Frontal cortex (tissue), 4 donors: ENCODE results near the gene JDP2. TPM values are rescaled to one million over a fixed set of nuclear protein-coding genes. Genes with fewer than 3 reads are reported as not detected.

Experiments
- DNase-seq, 2 donors: peaks; one replicate each; pipeline ENCODE4 v3.0.0; 2012; ENCODE audit warnings: low spot score in 2 of 2
- FAIRE-seq: peaks from 2 replicates; lab custom pipeline; 2012; peaks lifted over from hg19 to GRCh38; lab: Jason Lieb, UNC
- total RNA-seq: library from RNA; depleted of rRNA; stranded (reverse); fragments of >200 nt; gene quantifications from one replicate; pipeline ENCODE4 v1.2.3, GENCODE V29; 2014
- donor health status: control.
- donor health status: control.
- donor health status: control.

Gene JDP2
- total RNA-seq, 1 donor from 2014 or later = 5.3 TPM

GRCh38 chr14:75434138-75434889 is 6.5 kb downstream of the JDP2 start:
- DNase-seq (no peak), FAIRE-seq (no peak)

GRCh38 chr14:75434890-75435248 is 7.0 kb downstream of the JDP2 start:
- FAIRE-seq = no peak
- no peak for DNase-seq

DNA sequence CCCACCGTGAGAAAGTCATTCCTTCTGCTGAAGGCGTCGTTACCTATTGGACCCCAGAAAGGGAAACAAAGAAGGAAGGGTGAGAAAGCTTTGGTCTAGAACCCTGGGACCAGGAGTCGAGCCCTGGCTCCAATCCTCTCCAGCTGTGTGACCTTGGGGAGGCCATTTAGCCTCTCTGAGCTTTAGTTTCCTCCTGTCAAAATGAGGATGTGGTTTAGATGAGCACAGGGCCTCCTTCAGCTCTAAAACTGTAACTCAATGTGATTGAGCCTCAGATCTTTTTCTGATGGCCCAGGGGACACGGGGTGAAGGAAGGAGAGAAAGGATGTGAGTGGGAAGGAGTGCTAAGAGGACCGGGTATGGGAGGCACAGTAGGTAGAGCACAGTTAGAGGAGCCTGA is 7.7 kb downstream of the JDP2 start:
- DNase-seq (no peak), FAIRE-seq (no peak)

GRCh38 chr14:75437201-75438143 is 9.7 kb downstream of the JDP2 start:
- FAIRE-seq = no peak
- DNase-seq = no peak

- DNase-seq (no peak), FAIRE-seq (no peak)
These were observed 10.8 kb downstream of the JDP2 start for GRCh38 chr14:75438486-75439080.

DNA sequence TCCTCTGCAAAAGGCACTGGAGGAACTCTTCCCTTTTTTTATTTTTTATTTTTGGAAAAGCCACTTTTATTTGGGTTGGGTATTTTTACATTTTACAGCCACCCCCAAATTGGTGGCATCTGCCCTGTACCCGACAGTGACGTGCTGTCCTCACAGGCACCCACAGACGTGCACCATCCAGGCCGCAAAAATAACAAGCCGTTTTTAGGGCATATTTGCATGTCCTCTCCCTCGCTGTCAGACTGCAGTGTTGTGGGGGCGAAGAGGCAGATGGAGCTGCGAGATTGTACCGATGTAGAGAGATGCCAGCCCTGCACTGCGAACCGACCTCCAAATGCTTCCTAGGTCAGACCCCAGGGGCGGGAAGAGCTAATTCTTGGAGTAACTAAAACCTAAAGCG is 12.2 kb downstream of the JDP2 start:
- no peak for DNase-seq
- FAIRE-seq = no peak

DNA sequence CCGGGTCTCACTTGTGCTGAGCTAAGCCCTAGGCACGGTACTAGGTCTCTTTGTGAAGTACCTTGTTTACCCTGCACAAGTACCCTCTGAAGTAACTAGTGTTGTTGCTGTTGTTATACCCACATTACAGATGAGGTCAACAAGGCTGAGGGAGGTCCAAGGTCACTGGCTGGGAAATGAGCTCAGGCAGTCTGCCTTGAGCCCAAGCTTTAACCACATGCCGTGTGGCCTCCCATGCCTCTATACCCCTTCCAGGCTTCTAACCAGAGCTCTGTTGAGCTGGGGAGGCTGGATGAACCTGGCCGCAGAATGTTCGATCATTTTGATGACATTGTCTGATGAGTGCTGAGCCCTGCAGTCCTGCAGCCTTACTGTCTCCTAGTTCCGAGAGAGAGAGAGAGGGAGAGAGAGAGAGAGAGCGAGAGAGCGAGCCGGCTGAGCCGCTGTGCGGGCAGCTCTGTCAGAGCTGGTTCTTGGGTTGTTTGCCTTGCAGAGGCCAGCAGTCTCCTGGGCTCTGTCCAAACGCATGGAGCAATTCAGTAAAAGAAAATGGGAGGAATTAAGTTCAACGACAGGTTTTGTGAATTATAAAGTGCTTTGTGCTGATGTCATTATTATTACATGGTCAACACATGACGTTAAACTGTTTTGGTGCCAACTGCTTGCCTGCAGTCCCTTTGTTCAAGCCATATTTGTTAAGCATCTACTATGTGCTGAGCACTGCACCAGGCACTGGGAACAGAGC is 13.1 kb downstream of the JDP2 start:
- no peak for DNase-seq
- FAIRE-seq = no peak

DNA sequence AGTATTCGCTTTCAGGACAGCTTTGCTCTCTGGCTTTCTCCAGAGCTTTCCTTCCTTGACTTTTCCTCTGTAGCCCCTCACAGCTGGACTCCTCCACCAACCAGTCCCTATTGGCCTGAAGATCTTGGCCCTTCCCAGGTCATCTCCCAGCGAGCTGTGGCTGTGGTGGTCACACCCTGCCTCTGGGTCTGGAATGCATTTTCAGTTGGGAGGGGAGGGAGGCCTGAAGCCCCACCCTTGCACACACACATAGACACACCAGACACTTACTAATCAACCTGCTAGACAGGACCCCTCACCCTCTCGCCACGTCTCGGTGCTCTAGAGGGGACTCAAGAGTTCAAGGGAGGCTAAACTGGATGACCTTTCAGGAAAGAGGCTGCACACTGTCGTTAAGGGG is 13.9 kb downstream of the JDP2 start:
- no peak for DNase-seq
- FAIRE-seq = no peak

DNA sequence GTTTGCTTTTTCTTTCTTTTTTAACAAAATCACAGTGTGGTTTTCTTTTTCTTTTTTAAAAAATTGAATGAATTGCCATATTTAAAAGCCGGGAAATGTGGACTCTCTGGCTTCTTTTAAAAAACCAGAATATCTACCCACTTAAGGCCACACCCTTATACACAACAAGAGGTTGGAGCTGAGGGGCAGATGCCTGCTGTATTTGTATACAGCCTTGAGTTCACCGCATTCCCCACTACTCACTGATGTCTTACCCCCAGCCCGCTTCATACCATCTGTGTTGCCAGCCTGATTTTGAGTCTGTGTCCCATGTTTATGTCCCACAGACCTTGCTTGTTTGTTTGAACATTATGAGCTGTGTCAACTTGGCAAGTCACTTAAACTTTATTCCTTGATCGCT is 14.3 kb downstream of the JDP2 start:
- no peak for FAIRE-seq
- DNase-seq = no peak

GRCh38 chr14:75442642-75443041 is 14.8 kb downstream of the JDP2 start:
- DNase-seq (no peak), FAIRE-seq (no peak)

DNA sequence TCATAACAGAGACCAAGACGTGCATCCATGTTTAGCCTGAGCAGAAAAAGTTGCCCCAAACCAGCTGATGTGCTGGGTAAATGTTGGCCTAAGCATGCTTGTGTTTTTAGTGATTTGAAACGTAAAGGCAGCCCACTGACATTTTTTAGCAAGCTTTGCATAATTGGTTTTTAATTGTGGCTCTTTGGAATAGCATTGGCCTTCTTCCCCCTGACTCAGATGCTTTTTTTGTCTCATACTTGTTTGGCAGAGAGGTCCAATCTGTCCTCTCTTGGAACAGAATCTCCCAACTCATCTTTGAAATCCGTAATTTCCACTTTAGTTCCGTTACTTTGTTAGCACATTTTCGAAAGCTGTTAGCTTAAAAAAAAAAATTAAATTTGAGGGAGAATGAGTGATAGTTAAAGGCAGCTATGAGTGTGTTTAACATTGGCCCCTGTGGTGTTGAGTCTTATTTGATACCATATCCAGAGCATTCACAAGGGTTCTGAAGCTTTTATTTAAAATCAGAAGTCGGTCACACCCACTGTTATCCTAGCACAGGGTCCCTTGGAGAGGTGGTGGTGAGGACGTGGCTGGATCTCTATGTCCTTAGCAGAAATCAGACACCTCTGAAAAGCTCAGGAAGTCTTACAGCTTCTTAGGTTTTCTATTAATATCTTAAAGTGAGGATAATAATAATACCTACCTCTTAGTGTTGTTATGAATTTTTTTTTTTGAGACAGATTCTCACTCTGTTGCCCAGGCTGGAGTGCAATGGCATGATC is 15.6 kb downstream of the JDP2 start:
- DNase-seq (no peak), FAIRE-seq (no peak)

- FAIRE-seq (no peak), DNase-seq (no peak)
These were observed 17.4 kb downstream of the JDP2 start for GRCh38 chr14:75445236-75445635.

- DNase-seq = no peak
- FAIRE-seq = no peak
These were observed 18.1 kb downstream of the JDP2 start for GRCh38 chr14:75445963-75446362.

DNA sequence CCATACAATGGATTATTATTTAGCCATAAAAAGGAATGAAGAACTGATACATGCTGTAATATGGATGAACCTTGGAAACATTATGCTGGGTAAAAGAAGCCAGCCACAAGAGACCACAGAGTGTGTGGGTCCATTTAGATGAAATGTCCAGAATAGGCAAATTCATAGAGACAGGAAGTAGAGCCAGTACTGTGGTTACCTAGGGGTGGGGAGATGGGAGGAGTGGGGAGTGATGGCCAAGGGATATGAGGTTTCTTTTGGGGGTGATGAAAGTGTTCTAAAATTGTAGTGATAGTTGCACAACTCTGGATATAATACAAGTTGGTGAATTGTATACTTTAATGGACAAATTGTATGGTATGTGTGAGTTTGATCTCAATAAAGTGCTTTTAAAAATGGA is 18.6 kb downstream of the JDP2 start:
- DNase-seq = no peak
- FAIRE-seq = no peak

- FAIRE-seq (no peak), DNase-seq (no peak)
These were observed 20.4 kb downstream of the JDP2 start for GRCh38 chr14:75448209-75448608.

- DNase-seq (no peak), FAIRE-seq (no peak)
These were observed 21.2 kb downstream of the JDP2 start for GRCh38 chr14:75449036-75449435.

DNA sequence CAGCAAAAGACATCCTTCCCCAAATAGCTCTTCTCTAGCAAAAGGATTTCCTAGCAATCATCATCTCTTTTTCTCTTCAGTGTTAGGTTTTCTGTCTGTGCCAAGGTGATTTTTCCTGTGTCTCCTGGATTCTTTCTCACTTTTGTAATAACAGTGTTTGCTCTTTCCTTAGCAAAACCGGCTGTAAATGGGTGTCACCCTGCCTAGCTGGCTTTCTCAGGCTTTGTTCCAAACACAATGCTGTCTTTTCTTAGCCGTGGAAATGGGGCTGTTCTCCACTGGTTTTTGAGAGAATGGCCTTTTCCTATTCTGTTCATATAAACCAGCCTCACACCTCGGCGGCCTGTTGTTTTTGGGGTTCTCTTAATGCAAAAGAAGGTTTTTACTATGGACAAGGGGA is 21.9 kb downstream of the JDP2 start:
- no peak for FAIRE-seq
- DNase-seq = no peak

DNA sequence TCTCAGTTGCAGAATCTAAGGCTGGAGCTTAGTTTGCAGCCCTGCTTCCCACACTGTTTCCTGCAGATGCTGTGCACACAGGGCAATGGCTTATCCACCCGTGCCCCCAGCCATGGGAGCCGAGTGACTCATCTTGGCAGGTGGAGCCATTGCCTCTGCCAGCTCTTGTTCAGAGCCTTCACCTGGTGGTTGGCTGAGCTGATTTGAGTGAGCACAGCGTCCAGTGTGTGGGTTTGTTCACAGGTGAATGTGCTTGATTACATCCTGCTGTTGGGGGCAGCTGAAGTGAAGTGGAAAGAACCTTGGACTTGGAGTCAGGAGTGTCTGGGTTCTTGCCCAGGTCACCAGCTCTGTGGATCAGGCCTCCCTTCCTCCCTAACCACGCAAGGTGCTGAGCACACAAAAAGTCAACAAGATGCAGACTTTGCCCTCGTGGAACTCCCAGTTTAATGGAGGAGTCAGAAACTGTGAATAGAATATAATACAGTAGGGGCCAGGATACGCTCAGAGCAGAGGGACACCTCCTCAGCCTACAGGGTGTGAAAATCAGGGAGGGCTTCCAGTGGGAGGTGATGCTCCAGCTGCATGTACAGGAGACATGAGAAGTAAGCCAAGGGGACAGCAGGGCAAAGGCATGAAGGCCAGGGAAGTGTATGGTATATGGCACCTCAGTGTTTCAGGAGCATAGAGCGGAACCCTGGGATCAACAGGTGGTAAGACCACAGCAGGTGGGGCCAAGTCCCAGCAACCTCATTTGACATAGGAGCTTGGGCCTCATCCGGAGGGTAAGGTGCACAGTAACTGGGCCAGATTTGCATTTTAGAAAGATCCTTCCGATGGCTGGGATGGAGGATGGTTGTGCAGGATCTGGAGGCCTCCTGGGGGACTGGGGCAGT is 22.8 kb downstream of the JDP2 start:
- FAIRE-seq = no peak

More for the DNA sequence above, 22.8 kb downstream of the JDP2 start:
- DNase-seq = no peak
